Naive thymus-derived CD8-positive, alpha-beta T cell (primary cell): ENCODE measurements around the gene ZBTB26. TPM values are rescaled to one million over a fixed set of nuclear protein-coding genes. Genes with fewer than 3 reads are reported as not detected.
"Not testable (repeated sequence)": the region's sequence is repeated elsewhere in the genome, so short reads cannot be mapped to it uniquely, and the experiment has no call there.

ENCODE experiments used
- ATAC-seq, 2 donors: fragments of 150-1000 bp; cut with Tn5 transposase in 1 of 2; sonication (Bioruptor Pico), chemical (Tn5 transposase) in 1 of 2; 1 replicate in 1 of 2; 2 replicates in 1 of 2; pipeline ENCODE4 v1.10.0; 2021; ENCODE audit warnings: mild to moderate bottlenecking in 2 of 2, moderate library complexity in 2 of 2
- POLR2A ChIA-PET: fragments of 350-600 bp; sonication (Branson Sonifier 250); formaldehyde crosslinking; loops from one replicate; lab custom pipeline; 2021; ENCODE audit warnings: antibody characterized with exemption; lab: Charles Lee
- DNase-seq, 10 donors: peaks; one replicate each; pipeline versions ENCODE4 v3.0.0 to v3.0.0-alpha.2; 2020 to 2022
- H3K27ac Mint-ChIP-seq, 10 donors: one replicate each; pipeline ENCODE4 v1.8.0; 2020 to 2022; ENCODE audit warnings: mild to moderate bottlenecking in 10 of 10, mixed read lengths in 10 of 10, moderate library complexity in 4 of 10, inconsistent platforms in 1 of 10
- H3K27me3 Mint-ChIP-seq, 5 donors: one replicate each; pipeline ENCODE4 v1.8.0; 2021 to 2022; ENCODE audit warnings: mixed read lengths in 5 of 5
- H3K36me3 Mint-ChIP-seq, 3 donors: one replicate each; pipeline ENCODE4 v1.8.0; 2020 to 2022; ENCODE audit warnings: mixed read lengths in 3 of 3, mild to moderate bottlenecking in 2 of 3, inconsistent platforms in 1 of 3
- H3K4me1 Mint-ChIP-seq, 4 donors: one replicate each; pipeline ENCODE4 v1.8.0; 2021 to 2022; ENCODE audit warnings: mixed read lengths in 4 of 4
- H3K4me3 Mint-ChIP-seq, 10 donors: one replicate each; pipeline ENCODE4 v1.8.0; 2020 to 2022; ENCODE audit warnings: mild to moderate bottlenecking in 10 of 10, mixed read lengths in 10 of 10, moderate library complexity in 6 of 10, inconsistent platforms in 1 of 10
- H3K9me3 Mint-ChIP-seq, 9 donors: one replicate each; pipeline ENCODE4 v1.8.0; 2020 to 2022; ENCODE audit warnings: mixed read lengths in 9 of 9, mild to moderate bottlenecking in 3 of 9, inconsistent platforms in 1 of 9, moderate library complexity in 1 of 9
- polyA plus RNA-seq, 3 donors: library from polyadenylated mRNA; unstranded; fragments of 300-500 nt; fragmentation: Illumina TruSeq; gene quantifications; one replicate each; pipeline ENCODE4 v1.2.3, GENCODE V29; 2021
- total RNA-seq, 8 experiments: library from RNA in 2 of 8; stranded (reverse) in 2 of 8; gene quantifications; one replicate each; pipeline ENCODE4 v1.2.3 and lab custom pipeline; 2021 to 2026

Gene ZBTB26
- total and polyA plus RNA-seq, 5 experiments from 2014 or later, result 0.57 to 10.4 (median 1.3) TPM

GRCh38 chr9:122875523-122875922, 55.8 kb downstream of the ZBTB26 start:
- H3K4me1 Mint-ChIP-seq, result peaks cover 0 to 6% (median 5%) of the 10 kb centered on the region in 4 donors
- H3K9me3 Mint-ChIP-seq, result no peaks in the 10 kb centered on the region
- peak overlapping the region in 6 of 10 donors; percentile 23 to 70 (median 49) for H3K27ac Mint-ChIP-seq
- ATAC-seq (no peak), DNase-seq (no peak)
- POLR2A ChIA-PET, result no interaction called here
- H3K4me3 Mint-ChIP-seq, result no peak overlapping the region
- no peaks in the 10 kb centered on the region for H3K27me3 Mint-ChIP-seq
- H3K36me3 Mint-ChIP-seq, result peaks cover 12 to 94% (median 24%) of the 10 kb centered on the region in 3 donors

- ATAC-seq, DNase-seq, H3K27ac Mint-ChIP-seq, POLR2A ChIA-PET, H3K4me3 Mint-ChIP-seq, H3K4me1 Mint-ChIP-seq, H3K9me3 Mint-ChIP-seq, H3K27me3 Mint-ChIP-seq: not testable (repeated sequence)
- H3K36me3 Mint-ChIP-seq, result peaks cover 0 to 69% (median 14%) of the 10 kb centered on the region in 3 donors
Observed at GRCh38 chr9:122867276-122867675, 64.0 kb downstream of the ZBTB26 start.

GRCh38 chr9:122866079-122866478, 65.2 kb downstream of the ZBTB26 start:
- POLR2A ChIA-PET, result no interaction called here
- Mint-ChIP-seq H3K4me3 (no peak overlapping the region), H3K27ac (no peak overlapping the region), H3K27me3 (no peaks in the 10 kb centered on the region), H3K4me1 (no peaks in the 10 kb centered on the region), H3K9me3 (no peaks in the 10 kb centered on the region), H3K36me3 (peaks cover 0 to 61% (median 14%) of the 10 kb centered on the region in 3 donors)
- ATAC-seq (no peak), DNase-seq (no peak)

Other genes with a start within 250 kb of the ZBTB26 start
- gene OR1L4, start 207.5 kb downstream of the ZBTB26 start, total RNA-seq, result not detected
- not detected for gene OR1L4, start 207.5 kb downstream of the ZBTB26 start, polyA plus RNA-seq
- not detected for gene OR1L6, start 189.2 kb downstream of the ZBTB26 start, total RNA-seq
- not detected for gene OR1L6, start 189.2 kb downstream of the ZBTB26 start, polyA plus RNA-seq
- gene OR5C1, start 142.6 kb downstream of the ZBTB26 start, total RNA-seq, result not detected
- not detected for gene OR5C1, start 142.6 kb downstream of the ZBTB26 start, polyA plus RNA-seq
- gene OR1K1, start 131.4 kb downstream of the ZBTB26 start, total RNA-seq, result not detected
- gene OR1K1, start 131.4 kb downstream of the ZBTB26 start, polyA plus RNA-seq, result not detected
- 10 to 100 TPM; 19.6 to 20.8 TPM for gene PDCL, start 102.9 kb downstream of the ZBTB26 start, total RNA-seq
- gene PDCL, start 102.9 kb downstream of the ZBTB26 start, polyA plus RNA-seq, result 10 to 100 TPM in 1 of 3 donors, 1 to 10 TPM in 2; 7.8 to 10.8 (median 8.3) TPM
- 10 to 100 TPM; 55.8 to 60.6 TPM for gene RC3H2, start 26.2 kb downstream of the ZBTB26 start, total RNA-seq
- gene RC3H2, start 26.2 kb downstream of the ZBTB26 start, polyA plus RNA-seq, result 10 to 100 TPM; 17.1 to 23.2 (median 18.2) TPM
- gene ZBTB6, start 18.2 kb downstream of the ZBTB26 start, total RNA-seq, result 10 to 100 TPM; 19.8 to 20.0 TPM
- gene ZBTB6, start 18.2 kb downstream of the ZBTB26 start, polyA plus RNA-seq, result 1 to 10 TPM; 2.0 to 4.4 (median 2.1) TPM
- 10 to 100 TPM; 43.4 to 43.5 TPM for gene RABGAP1, start 9.5 kb upstream of the ZBTB26 start, total RNA-seq
- 10 to 100 TPM; 21.9 to 26.6 (median 23.8) TPM for gene RABGAP1, start 9.5 kb upstream of the ZBTB26 start, polyA plus RNA-seq
- under 1 TPM; 0.60 to 0.91 TPM for gene GPR21, start 102.2 kb upstream of the ZBTB26 start, total RNA-seq
- not detected for gene GPR21, start 102.2 kb upstream of the ZBTB26 start, polyA plus RNA-seq